ENCODE measurements around the gene PCTP.

The PCTP gene

DNA sequence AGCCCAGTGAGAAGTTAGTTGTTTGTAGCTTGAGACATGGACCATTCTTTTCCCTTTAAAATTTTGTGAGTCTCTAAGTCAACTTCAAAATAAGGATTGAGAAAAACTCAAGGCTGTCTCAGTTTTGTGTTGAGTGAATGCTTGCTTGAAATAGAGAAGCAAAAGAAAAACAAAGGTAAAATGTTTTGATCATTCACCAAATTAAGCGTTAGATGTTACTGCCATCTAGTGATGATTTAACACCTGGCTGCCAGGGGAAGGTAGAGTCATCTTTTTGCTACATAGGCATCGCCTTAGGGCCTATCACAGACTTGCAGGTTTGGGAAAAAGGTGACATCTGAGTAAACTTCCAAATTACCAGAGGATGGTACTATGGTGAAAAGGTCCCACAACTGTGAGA, 74.4 kb downstream of the PCTP start:
- no peaks in the 10 kb centered on the region for H3K27me3 ChIP-seq
- no peaks in the 10 kb centered on the region for H3K36me3 ChIP-seq
- H3K9me3 ChIP-seq = no peaks in the 10 kb centered on the region
- TF ChIP-seq, protein P1, sequence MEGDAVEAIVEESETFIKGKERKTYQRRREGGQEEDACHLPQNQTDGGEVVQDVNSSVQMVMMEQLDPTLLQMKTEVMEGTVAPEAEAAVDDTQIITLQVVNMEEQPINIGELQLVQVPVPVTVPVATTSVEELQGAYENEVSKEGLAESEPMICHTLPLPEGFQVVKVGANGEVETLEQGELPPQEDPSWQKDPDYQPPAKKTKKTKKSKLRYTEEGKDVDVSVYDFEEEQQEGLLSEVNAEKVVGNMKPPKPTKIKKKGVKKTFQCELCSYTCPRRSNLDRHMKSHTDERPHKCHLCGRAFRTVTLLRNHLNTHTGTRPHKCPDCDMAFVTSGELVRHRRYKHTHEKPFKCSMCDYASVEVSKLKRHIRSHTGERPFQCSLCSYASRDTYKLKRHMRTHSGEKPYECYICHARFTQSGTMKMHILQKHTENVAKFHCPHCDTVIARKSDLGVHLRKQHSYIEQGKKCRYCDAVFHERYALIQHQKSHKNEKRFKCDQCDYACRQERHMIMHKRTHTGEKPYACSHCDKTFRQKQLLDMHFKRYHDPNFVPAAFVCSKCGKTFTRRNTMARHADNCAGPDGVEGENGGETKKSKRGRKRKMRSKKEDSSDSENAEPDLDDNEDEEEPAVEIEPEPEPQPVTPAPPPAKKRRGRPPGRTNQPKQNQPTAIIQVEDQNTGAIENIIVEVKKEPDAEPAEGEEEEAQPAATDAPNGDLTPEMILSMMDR (IDR thresholded peaks at IDR 0.05) = no peak
- H3K27ac ChIP-seq = no peak overlapping the region
- H3K4me1 ChIP-seq (ENCODE audit: control insufficient read depth in 1 of 2, insufficient read depth in 1 of 2, low read depth in 1 of 2, low read length in 1 of 2) = no peaks in the 10 kb centered on the region
- no peak overlapping the region for H3K4me3 ChIP-seq (ENCODE audit: low read depth in 1 of 2, low read length in 1 of 2)

Measured in neutrophil (primary cell).